OCI-LY7 (cell line): ENCODE results near the gene DSCAM.

Experiments
- CTCF ChIP-seq: fragments of 200-600 bp; sonication (generic); conservative IDR thresholded peaks from 2 replicates; pipeline ENCODE4 v1.5.1; 2014; ENCODE audit warnings: mild to moderate bottlenecking, antibody characterized with exemption, low read length, moderate library complexity, mixed read lengths
- EZH2phosphoT487 ChIP-seq: fragments of 200-600 bp; sonication (generic); IDR thresholded peaks from 2 replicates; pipeline ENCODE4 v1.6.1; 2018; ENCODE audit warnings: low read depth, borderline replicate concordance, mild to moderate bottlenecking, mixed run types, antibody characterized with exemption, low read length, moderate library complexity, mixed read lengths

- no peak for TF ChIP-seq CTCF
- no peak for TF ChIP-seq EZH2phosphoT487
These were observed 290.5 kb downstream of the DSCAM start for GRCh38 chr21:40556442-40556968.
